ENCODE data around the gene NUP214.

GRCh38 chr9:131191857-131192256 lies 66.5 kb downstream of the NUP214 start:
- TF ChIP-seq NFIC (IDR thresholded peaks at IDR 0.05; ENCODE audit: borderline replicate concordance) (no peak), FOXJ3 (CRISPR knock-in tag; IDR thresholded peaks at IDR 0.05) (no peak), REST (IDR thresholded peaks at IDR 0.05; ENCODE audit: low read depth, low read length) (no peak), GATA2 (CRISPR knock-in tag; IDR thresholded peaks at IDR 0.05) (no peak), MEF2A (IDR thresholded peaks at IDR 0.05; ENCODE audit: borderline replicate concordance, low read depth) (no peak), ZBTB33 (IDR thresholded peaks at IDR 0.05; ENCODE audit: borderline replicate concordance, low read depth) (no peak), IRF3 (IDR thresholded peaks at IDR 0.05; ENCODE audit: low read depth, low read length) (no peak), TAF1 (IDR thresholded peaks at IDR 0.05; ENCODE audit: borderline replicate concordance, low read depth, low read length) (no peak)
- TF ChIP-seq, protein P1, sequence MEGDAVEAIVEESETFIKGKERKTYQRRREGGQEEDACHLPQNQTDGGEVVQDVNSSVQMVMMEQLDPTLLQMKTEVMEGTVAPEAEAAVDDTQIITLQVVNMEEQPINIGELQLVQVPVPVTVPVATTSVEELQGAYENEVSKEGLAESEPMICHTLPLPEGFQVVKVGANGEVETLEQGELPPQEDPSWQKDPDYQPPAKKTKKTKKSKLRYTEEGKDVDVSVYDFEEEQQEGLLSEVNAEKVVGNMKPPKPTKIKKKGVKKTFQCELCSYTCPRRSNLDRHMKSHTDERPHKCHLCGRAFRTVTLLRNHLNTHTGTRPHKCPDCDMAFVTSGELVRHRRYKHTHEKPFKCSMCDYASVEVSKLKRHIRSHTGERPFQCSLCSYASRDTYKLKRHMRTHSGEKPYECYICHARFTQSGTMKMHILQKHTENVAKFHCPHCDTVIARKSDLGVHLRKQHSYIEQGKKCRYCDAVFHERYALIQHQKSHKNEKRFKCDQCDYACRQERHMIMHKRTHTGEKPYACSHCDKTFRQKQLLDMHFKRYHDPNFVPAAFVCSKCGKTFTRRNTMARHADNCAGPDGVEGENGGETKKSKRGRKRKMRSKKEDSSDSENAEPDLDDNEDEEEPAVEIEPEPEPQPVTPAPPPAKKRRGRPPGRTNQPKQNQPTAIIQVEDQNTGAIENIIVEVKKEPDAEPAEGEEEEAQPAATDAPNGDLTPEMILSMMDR (IDR thresholded peaks at IDR 0.05) = no peak

All from SK-N-SH (cell line).